Keratinocyte (primary cell): Measurements from ENCODE around the gene MVB12B. TPM values are rescaled to one million over a fixed set of nuclear protein-coding genes. Genes with fewer than 3 reads are reported as not detected.

Source experiments
- DNase-seq: peaks from one replicate; pipeline ENCODE4 v3.0.0-alpha.2; 2011; ENCODE audit warnings: low read depth, missing footprints, low spot score
- FAIRE-seq: peaks from 2 replicates; lab custom pipeline; 2011; peaks lifted over from hg19 to GRCh38; lab: Jason Lieb, UNC
- H2AFZ ChIP-seq: 2 replicates; pipeline ENCODE4 v1.6.0; 2012; ENCODE audit warnings: low read length, control low read depth, inconsistent platforms; ENCODE audit not compliant: control insufficient read depth
- H3K27ac ChIP-seq: 2 replicates; pipeline ENCODE4 v1.5.1; 2011; ENCODE audit warnings: low read length; ENCODE audit not compliant: control insufficient read depth, insufficient read depth
- H3K27me3 ChIP-seq: 3 replicates; pipeline ENCODE4 v1.6.0; 2011; ENCODE audit warnings: low read length; ENCODE audit not compliant: control insufficient read depth, insufficient read depth; ENCODE audit errors: extremely low read depth
- H3K36me3 ChIP-seq, 2 experiments: 2 replicates in 1 of 2; 3 replicates in 1 of 2; pipeline ENCODE4 v1.5.1; 2011; ENCODE audit warnings: low read length in 2 of 2, mild to moderate bottlenecking in 1 of 2; ENCODE audit not compliant: control insufficient read depth in 2 of 2, insufficient read depth in 2 of 2; ENCODE audit errors: extremely low read depth in 1 of 2
- H3K4me1 ChIP-seq: 3 replicates; pipeline ENCODE4 v1.5.1; 2011; ENCODE audit warnings: low read length; ENCODE audit not compliant: control insufficient read depth, insufficient read depth; ENCODE audit errors: extremely low read depth
- H3K4me2 ChIP-seq: 3 replicates; pipeline ENCODE4 v1.6.0; 2011; ENCODE audit warnings: low read depth, low read length; ENCODE audit not compliant: control insufficient read depth, insufficient read depth; ENCODE audit errors: extremely low read depth
- H3K4me3 ChIP-seq, 3 experiments: fragments of 200-600 bp in 1 of 3; sonication (generic) in 1 of 3; 2 replicates in 2 of 3; 3 replicates in 1 of 3; pipeline ENCODE4 v1.5.1; 2011 to 2016; ENCODE audit warnings: low read length in 3 of 3, mild to moderate bottlenecking in 3 of 3, control low read depth in 2 of 3, inconsistent platforms in 1 of 3, low read depth in 1 of 3, mixed read lengths in 1 of 3, mixed run types in 1 of 3, moderate library complexity in 1 of 3; ENCODE audit not compliant: control insufficient read depth in 2 of 3, insufficient read depth in 2 of 3; ENCODE audit errors: extremely low read depth in 1 of 3
- H3K79me2 ChIP-seq: 2 replicates; pipeline ENCODE4 v1.6.0; 2012; ENCODE audit warnings: low read length; ENCODE audit not compliant: control insufficient read depth, insufficient read depth
- H3K9ac ChIP-seq: 3 replicates; pipeline ENCODE4 v1.6.0; 2011; ENCODE audit warnings: low read length; ENCODE audit not compliant: control insufficient read depth, insufficient read depth; ENCODE audit errors: extremely low read depth
- H3K9me1 ChIP-seq: 3 replicates; pipeline ENCODE4 v1.6.0; 2011; ENCODE audit warnings: low read length; ENCODE audit not compliant: control insufficient read depth, insufficient read depth; ENCODE audit errors: extremely low read depth
- H3K9me3 ChIP-seq: 2 replicates; pipeline ENCODE4 v1.5.1; 2012; ENCODE audit warnings: low read depth, low read length; ENCODE audit not compliant: control insufficient read depth
- H4K20me1 ChIP-seq: 3 replicates; pipeline ENCODE4 v1.6.0; 2011; ENCODE audit warnings: low read length; ENCODE audit not compliant: control insufficient read depth, insufficient read depth; ENCODE audit errors: extremely low read depth
- CTCF ChIP-seq, 3 experiments: IDR thresholded peaks in 1 of 3; conservative IDR thresholded peaks in 1 of 3; optimal IDR thresholded peaks in 1 of 3; 2 replicates in 2 of 3; 3 replicates in 1 of 3; pipeline versions ENCODE3 to v1.5.1; 2011; ENCODE audit warnings: low read length in 3 of 3, mild to moderate bottlenecking in 3 of 3, moderate library complexity in 2 of 3, control low read depth in 1 of 3, inconsistent platforms in 1 of 3; ENCODE audit not compliant: insufficient read depth in 2 of 3; ENCODE audit errors: extremely low read depth in 1 of 3
- EZH2 ChIP-seq: IDR thresholded peaks from one replicate; pipeline ENCODE4 v1.6.1; 2012; ENCODE audit warnings: inconsistent platforms, mild to moderate bottlenecking, low read length, moderate library complexity
- dilution Hi-C: fragments of 300-500 bp; cut with MboI; formaldehyde crosslinking; loops from one replicate; pipeline ENCODE4 v1.7.0; 2020; ENCODE audit warnings: low sequenced_read_pairs; ENCODE audit not compliant: extremely low pct_ligation_motif_present
- polyA plus RNA-seq, 5 experiments: library from polyadenylated mRNA; depleted of rRNA in 3 of 5; stranded (reverse) in 3 of 5; stranded (forward) in 1 of 5; unstranded in 1 of 5; fragments of >200 nt; gene quantifications; 1 replicate in 1 of 5; 2 replicates in 3 of 5; 3 replicates in 1 of 5; pipeline versions ENCODE4 v1.2.1 to v1.2.3, GENCODE V29; 2011 to 2012; ENCODE audit warnings: missing spikeins in 2 of 5, low read depth in 1 of 5, low replicate concordance in 1 of 5

MVB12B gene
- polyA plus RNA-seq, 1 donor (not counting 4 experiments of a cell fraction or from before 2014, with no cell fraction given): 1.2 TPM

GRCh38 chr9:126507318-126508109 is 180.9 kb downstream of the MVB12B start:
- Histone ChIP-seq H3K27me3 (no peaks in the 10 kb centered on the region), H3K9ac (no peak overlapping the region), H3K4me2 (no peak overlapping the region), H3K9me1 (no peaks in the 10 kb centered on the region), H3K9me3 (no peaks in the 10 kb centered on the region), H3K27ac (no peak overlapping the region), H3K4me3 (no peak overlapping the region), H3K79me2 (no peaks in the 10 kb centered on the region), H2AFZ (no peak overlapping the region), H4K20me1 (no peaks in the 10 kb centered on the region), H3K36me3 (no peaks in the 10 kb centered on the region), H3K4me1 (no peaks in the 10 kb centered on the region)
- no peak for FAIRE-seq
- no peak for DNase-seq
- dilution Hi-C loops: no loop called here
- TF ChIP-seq CTCF (optimal IDR thresholded peaks at IDR 0.05 in 1 of 3, IDR thresholded peaks at IDR 0.05 in 1 of 3, conservative IDR thresholded peaks at IDR 0.05 in 1 of 3; ENCODE audit: extremely low read depth in 1 of 3, insufficient read depth in 2 of 3, low read length in 3 of 3) (no peak), EZH2 (no peak)

DNA sequence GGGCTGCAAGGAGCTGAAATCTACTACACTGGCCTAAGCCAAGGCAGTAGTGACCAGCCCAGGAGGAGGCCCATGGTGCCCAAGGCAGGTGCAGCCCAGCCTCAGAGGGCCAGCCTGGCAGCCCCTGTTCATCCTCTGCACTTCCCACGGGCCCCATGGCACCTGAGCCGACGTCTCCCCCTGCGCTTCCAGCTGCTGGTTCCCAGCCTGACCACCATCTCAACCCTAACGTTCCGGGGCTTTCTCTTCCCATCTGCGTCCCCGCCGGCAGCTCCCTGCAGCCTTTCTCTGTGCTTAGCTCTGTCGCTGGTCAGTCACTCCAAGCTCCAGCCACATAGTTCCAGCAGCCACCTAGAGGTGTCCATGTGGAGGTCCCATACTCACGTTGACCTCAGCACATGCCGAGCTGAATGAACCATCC is 181.6 kb downstream of the MVB12B start:
- no peaks in the 10 kb centered on the region for H3K79me2 ChIP-seq
- no peak overlapping the region for H3K27ac ChIP-seq
- DNase-seq (no peak), FAIRE-seq (no peak)
- H3K9me3 ChIP-seq: no peaks in the 10 kb centered on the region
- no peaks in the 10 kb centered on the region for H3K36me3 ChIP-seq
- H3K27me3 ChIP-seq: no peaks in the 10 kb centered on the region
- no peak for TF ChIP-seq CTCF (optimal IDR thresholded peaks at IDR 0.05 in 1 of 3, IDR thresholded peaks at IDR 0.05 in 1 of 3, conservative IDR thresholded peaks at IDR 0.05 in 1 of 3; ENCODE audit: extremely low read depth in 1 of 3, insufficient read depth in 2 of 3, low read length in 3 of 3)
- TF ChIP-seq EZH2: no peak
- no peak overlapping the region for H2AFZ ChIP-seq
- H3K9me1 ChIP-seq: no peaks in the 10 kb centered on the region
- H3K4me3 ChIP-seq: no peak overlapping the region
- H4K20me1 ChIP-seq: no peaks in the 10 kb centered on the region
- H3K4me2 ChIP-seq: no peak overlapping the region
- H3K4me1 ChIP-seq: peaks cover 1% of the 10 kb centered on the region
- dilution Hi-C loops: no loop called here
- H3K9ac ChIP-seq: no peak overlapping the region
